ENCODE measurements around the gene FBXO3. TPM values are rescaled to one million over a fixed set of nuclear protein-coding genes. Genes with fewer than 3 reads are reported as not detected.

Gene FBXO3
- polyA plus RNA-seq, 1 experiment: 43.4 TPM

DNA sequence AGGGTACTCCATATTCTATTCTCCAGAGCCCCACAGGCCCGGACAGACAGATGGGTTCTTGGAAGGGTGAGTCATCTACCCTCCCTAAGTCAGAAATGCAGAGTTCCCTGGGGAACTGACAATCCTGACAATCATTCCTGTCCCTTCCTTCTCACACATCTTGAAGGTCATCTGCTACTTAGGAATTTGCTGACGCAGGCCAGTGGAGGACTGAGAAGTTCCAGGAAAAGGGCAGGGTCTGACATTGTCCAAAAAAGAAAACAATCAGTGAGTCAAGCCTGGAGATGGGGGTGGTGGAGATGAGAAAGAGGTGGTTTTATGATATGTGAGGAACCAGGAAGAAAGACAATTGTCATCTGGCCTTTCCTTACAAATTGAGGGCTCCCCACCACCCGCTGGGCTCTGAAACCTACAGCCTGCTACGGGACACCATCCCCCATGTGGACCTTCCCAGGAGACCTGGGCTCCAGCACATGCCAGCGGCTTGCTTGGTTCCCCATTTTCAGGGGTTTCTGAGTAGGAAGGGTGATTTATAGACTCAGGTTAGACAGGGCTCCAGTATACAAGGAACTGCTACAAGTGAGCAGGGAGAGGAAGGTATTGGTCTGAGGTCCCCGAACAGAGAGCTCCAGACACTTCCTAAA is 51.0 kb downstream of the FBXO3 start:
- Histone ChIP-seq H3K9me3 (ENCODE audit: control insufficient read depth, insufficient read depth, low read length) (no peaks in the 10 kb centered on the region), H3K4me3 (ENCODE audit: low read depth, low read length) (no peak overlapping the region), H3K27me3 (ENCODE audit: control insufficient read depth, insufficient read depth, low read length) (no peaks in the 10 kb centered on the region), H3K27ac (ENCODE audit: low read depth, low read length) (peak overlapping the region; percentile 87)
- TF ChIP-seq CTCF (IDR thresholded peaks at IDR 0.05; ENCODE audit: low read depth, low read length): no peak
- POLR2A ChIA-PET: interaction anchor here (0.5 to 1.1 kb wide), 2 partner anchors 13 to 23 kb away, joined by 5 read pairs; partner anchors contain the start of gene CD59
- CTCF ChIA-PET: interaction anchor here (1.0 kb wide), 1 partner anchor 19 kb away, joined by 6 read pairs; no protein-coding TSS in a partner anchor
- DNase-seq (ENCODE audit: low read depth, low spot score): peak; percentile 60

- H3K4me3 ChIP-seq (ENCODE audit: low read depth, low read length): no peak overlapping the region
- H3K27ac ChIP-seq (ENCODE audit: low read depth, low read length): peak overlapping the region; percentile 87
- no peak for DNase-seq (ENCODE audit: low read depth, low spot score)
- CTCF ChIA-PET: interaction anchor here (0.7 kb wide), 1 partner anchor 20 kb away, joined by 3 read pairs; no protein-coding TSS in a partner anchor
- H3K27me3 ChIP-seq (ENCODE audit: control insufficient read depth, insufficient read depth, low read length): no peaks in the 10 kb centered on the region
- no peak for TF ChIP-seq CTCF (IDR thresholded peaks at IDR 0.05; ENCODE audit: low read depth, low read length)
- H3K9me3 ChIP-seq (ENCODE audit: control insufficient read depth, insufficient read depth, low read length): no peaks in the 10 kb centered on the region
- POLR2A ChIA-PET: no interaction called here
These were observed 51.6 kb downstream of the FBXO3 start for GRCh38 chr11:33722590-33723234.

- Histone ChIP-seq H3K9me3 (ENCODE audit: control insufficient read depth, insufficient read depth, low read length) (no peaks in the 10 kb centered on the region), H3K4me3 (ENCODE audit: low read depth, low read length) (no peak overlapping the region), H3K27ac (ENCODE audit: low read depth, low read length) (peak overlapping the region; percentile 87), H3K27me3 (ENCODE audit: control insufficient read depth, insufficient read depth, low read length) (no peaks in the 10 kb centered on the region)
- TF ChIP-seq CTCF (IDR thresholded peaks at IDR 0.05; ENCODE audit: low read depth, low read length): no peak
- ChIA-PET CTCF (interaction anchor here (0.7 kb wide), 1 partner anchor 20 kb away, joined by 3 read pairs; no protein-coding TSS in a partner anchor), POLR2A (no interaction called here)
- DNase-seq (ENCODE audit: low read depth, low spot score): no peak
These were observed 52.3 kb downstream of the FBXO3 start for GRCh38 chr11:33721984-33722383.

DNA sequence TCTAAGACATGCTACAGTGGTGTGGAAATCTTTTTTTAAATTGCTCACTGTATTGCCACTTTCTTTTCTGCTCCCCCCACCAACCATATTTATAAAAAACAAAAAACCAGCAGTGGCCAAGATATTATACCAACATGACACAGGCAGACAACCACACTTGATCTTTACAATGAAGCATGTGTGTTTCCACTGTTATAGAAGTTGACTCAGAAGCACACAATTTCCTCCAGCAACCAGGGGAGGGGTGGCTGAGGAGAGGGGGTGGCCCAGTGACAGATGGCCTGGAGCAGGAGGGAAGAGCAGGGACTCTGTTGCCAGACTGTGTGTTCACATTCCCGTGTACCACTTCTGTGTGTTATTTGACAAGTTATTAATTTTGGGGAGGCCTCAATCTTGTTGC is 52.9 kb downstream of the FBXO3 start:
- no peak overlapping the region for H3K4me3 ChIP-seq (ENCODE audit: low read depth, low read length)
- DNase-seq (ENCODE audit: low read depth, low spot score): no peak
- no peak for TF ChIP-seq CTCF (IDR thresholded peaks at IDR 0.05; ENCODE audit: low read depth, low read length)
- peak overlapping the region; percentile 87 for H3K27ac ChIP-seq (ENCODE audit: low read depth, low read length)
- H3K27me3 ChIP-seq (ENCODE audit: control insufficient read depth, insufficient read depth, low read length): no peaks in the 10 kb centered on the region
- ChIA-PET POLR2A (interaction anchor here (1.2 kb wide), 1 partner anchor 15 kb away, joined by 4 read pairs; the partner anchor contains the start of gene CD59), CTCF (no interaction called here)
- no peaks in the 10 kb centered on the region for H3K9me3 ChIP-seq (ENCODE audit: control insufficient read depth, insufficient read depth, low read length)

GRCh38 chr11:33719587-33719986 is 54.7 kb downstream of the FBXO3 start:
- CTCF ChIA-PET: interaction anchor here (1.2 kb wide), 1 partner anchor 23 kb away, joined by 5 read pairs; no protein-coding TSS in a partner anchor
- no peaks in the 10 kb centered on the region for H3K9me3 ChIP-seq (ENCODE audit: control insufficient read depth, insufficient read depth, low read length)
- H3K27me3 ChIP-seq (ENCODE audit: control insufficient read depth, insufficient read depth, low read length): no peaks in the 10 kb centered on the region
- POLR2A ChIA-PET: no interaction called here
- TF ChIP-seq CTCF (IDR thresholded peaks at IDR 0.05; ENCODE audit: low read depth, low read length): no peak
- H3K27ac ChIP-seq (ENCODE audit: low read depth, low read length): no peak overlapping the region
- no peak overlapping the region for H3K4me3 ChIP-seq (ENCODE audit: low read depth, low read length)
- no peak for DNase-seq (ENCODE audit: low read depth, low spot score)

Measured in AG04450 (cell line).